ENCODE results near the gene ITGA2B.
A peak's percentile ranks its signal among the peaks of the same experiment; 100 is the strongest.

DNA sequence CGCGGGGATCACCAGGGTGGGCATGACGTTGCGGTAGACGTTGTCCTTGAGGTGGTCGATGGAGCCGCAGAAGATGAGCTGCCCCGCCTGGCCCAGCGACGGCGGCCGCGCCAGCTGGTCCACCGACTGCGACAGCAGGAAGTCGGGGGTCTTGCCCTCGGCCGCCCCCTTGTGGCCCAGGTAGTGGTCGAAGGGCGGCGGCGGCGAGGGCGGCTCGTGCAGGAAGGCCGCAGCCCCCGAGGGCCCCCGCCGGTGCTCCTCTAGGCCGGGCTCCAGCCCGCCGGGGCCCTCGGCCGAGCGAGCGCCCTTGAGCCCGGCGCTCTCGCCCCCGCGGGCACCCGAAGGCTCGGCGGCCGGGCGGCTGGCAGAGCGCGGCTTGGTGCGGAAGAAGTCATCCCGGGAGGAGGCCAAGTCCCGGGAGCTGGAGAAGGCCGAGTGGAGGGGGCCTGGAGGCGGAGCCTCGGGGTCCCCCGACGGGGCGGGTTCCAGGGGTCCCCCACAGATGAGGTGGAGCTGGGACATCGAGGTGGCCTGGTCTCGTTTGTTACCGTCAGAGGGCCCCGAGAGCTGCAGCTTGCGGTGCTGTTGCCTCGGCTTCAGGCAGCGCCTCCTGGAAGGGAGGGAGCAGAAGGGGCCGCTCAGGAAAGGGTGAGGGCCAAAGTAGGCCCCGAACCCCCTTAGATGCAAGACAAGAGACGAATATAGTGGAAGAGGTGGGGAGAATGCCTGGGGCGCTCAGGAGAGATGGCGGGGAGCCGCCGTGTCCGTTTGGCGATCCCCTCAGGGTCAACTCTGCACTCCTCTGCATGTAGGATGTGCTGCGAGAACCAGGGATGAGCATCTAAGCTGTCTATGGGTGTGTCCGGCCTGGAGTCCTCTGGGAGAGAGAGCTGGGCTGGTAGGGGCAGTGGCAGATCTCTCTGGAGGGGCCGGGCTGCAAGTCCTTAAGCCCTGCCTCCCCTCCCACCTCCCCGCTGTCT, 34.6 kb downstream of the ITGA2B start:
- TF ChIP-seq, protein P1, sequence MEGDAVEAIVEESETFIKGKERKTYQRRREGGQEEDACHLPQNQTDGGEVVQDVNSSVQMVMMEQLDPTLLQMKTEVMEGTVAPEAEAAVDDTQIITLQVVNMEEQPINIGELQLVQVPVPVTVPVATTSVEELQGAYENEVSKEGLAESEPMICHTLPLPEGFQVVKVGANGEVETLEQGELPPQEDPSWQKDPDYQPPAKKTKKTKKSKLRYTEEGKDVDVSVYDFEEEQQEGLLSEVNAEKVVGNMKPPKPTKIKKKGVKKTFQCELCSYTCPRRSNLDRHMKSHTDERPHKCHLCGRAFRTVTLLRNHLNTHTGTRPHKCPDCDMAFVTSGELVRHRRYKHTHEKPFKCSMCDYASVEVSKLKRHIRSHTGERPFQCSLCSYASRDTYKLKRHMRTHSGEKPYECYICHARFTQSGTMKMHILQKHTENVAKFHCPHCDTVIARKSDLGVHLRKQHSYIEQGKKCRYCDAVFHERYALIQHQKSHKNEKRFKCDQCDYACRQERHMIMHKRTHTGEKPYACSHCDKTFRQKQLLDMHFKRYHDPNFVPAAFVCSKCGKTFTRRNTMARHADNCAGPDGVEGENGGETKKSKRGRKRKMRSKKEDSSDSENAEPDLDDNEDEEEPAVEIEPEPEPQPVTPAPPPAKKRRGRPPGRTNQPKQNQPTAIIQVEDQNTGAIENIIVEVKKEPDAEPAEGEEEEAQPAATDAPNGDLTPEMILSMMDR (IDR thresholded peaks at IDR 0.05) = peak in 3 of 7 experiments; percentile 12 to 27 (median 13)
- TF ChIP-seq POLR2AphosphoS5 (IDR thresholded peaks at IDR 0.05) = no peak
- TF ChIP-seq EP300 (IDR thresholded peaks at IDR 0.05) = no peak
- no peak for TF ChIP-seq POLR2A (IDR thresholded peaks at IDR 0.05)

All from stomach (tissue), 4 donors.